ENCODE results near the gene HES3.

The HES3 gene

DNA sequence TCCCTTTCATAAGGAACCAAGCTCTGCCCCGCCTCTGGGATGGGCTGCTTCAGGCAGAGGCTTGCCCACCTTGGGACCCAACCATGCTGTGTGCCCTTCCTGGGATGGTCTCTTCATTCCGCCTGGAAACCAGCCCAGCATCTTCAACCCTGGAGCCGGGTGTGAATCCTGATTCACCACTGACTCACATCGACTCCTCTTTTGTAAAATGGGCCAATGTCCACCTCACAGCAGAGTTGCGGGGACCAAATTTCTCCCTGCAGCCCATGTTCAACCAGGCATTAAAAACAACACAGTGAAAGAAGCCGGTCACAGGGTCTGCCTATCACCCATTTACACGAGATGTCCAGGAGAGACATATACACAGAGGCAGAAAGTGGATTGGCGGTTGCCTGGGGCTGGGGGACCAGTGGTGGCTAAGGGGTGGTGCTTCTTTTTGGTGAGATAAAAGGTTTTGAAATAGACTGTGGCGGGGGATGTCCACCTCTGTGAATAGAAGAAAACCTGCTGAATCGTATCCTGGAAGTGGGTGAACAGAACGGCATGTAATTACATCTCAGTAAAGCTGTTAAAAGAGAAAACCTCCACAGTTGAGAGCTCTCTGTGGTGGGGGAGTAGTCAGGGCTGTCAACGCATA is 23.8 kb downstream of the HES3 start:
- no peak overlapping the region for H3K27ac ChIP-seq (ENCODE audit: low read depth, low read length)
- H3K4me3 ChIP-seq (ENCODE audit: low read depth, low read length) = no peak overlapping the region
- no peak overlapping the region for H3K9ac ChIP-seq (ENCODE audit: low read depth, low read length)
- no peaks in the 10 kb centered on the region for H3K36me3 ChIP-seq (ENCODE audit: control insufficient read depth, insufficient read depth, low read length)
- H3K4me1 ChIP-seq (ENCODE audit: control insufficient read depth, insufficient read depth, low read length) = no peaks in the 10 kb centered on the region
- H3K27me3 ChIP-seq (ENCODE audit: control insufficient read depth, insufficient read depth, low read length) = no peaks in the 10 kb centered on the region
- no peaks in the 10 kb centered on the region for H3K9me3 ChIP-seq (ENCODE audit: control insufficient read depth, insufficient read depth, low read length)

DNA sequence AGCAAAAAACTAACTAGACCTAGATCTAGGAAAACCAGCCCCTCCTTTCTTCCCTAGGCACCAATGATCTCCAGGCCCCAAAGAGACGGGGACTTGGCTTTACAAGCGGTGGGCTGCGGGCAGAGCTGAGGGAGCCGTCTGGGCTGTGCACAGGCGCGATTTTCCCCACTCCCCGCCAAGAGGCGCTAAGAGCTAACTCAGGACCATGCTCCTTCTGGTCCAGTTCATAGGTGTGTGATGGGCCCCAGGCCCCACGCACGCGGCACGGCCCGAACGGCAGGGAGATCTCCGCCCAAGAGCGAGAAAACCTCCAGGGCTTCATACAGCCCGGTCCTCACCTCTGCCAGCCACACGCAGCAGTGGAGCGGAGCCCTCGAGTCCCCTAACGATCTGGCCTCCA is 24.4 kb downstream of the HES3 start:
- Histone ChIP-seq H3K27me3 (ENCODE audit: control insufficient read depth, insufficient read depth, low read length) (no peaks in the 10 kb centered on the region), H3K9ac (ENCODE audit: low read depth, low read length) (no peak overlapping the region), H3K4me1 (ENCODE audit: control insufficient read depth, insufficient read depth, low read length) (0 out of 2 replicates have a peak, but pooled peaks cover under 1% of the 10 kb centered on the region), H3K4me3 (ENCODE audit: low read depth, low read length) (no peak overlapping the region), H3K9me3 (ENCODE audit: control insufficient read depth, insufficient read depth, low read length) (no peaks in the 10 kb centered on the region), H3K36me3 (ENCODE audit: control insufficient read depth, insufficient read depth, low read length) (no peaks in the 10 kb centered on the region), H3K27ac (ENCODE audit: low read depth, low read length) (no peak overlapping the region)

GRCh38 chr1:6269296-6269695 is 25.3 kb downstream of the HES3 start:
- Histone ChIP-seq H3K9me3 (ENCODE audit: control insufficient read depth, insufficient read depth, low read length) (no peaks in the 10 kb centered on the region), H3K36me3 (ENCODE audit: control insufficient read depth, insufficient read depth, low read length) (no peaks in the 10 kb centered on the region), H3K27me3 (ENCODE audit: control insufficient read depth, insufficient read depth, low read length) (no peaks in the 10 kb centered on the region), H3K27ac (ENCODE audit: low read depth, low read length) (no peak overlapping the region), H3K4me1 (ENCODE audit: control insufficient read depth, insufficient read depth, low read length) (0 out of 2 replicates have a peak, but pooled peaks cover 4% of the 10 kb centered on the region), H3K9ac (ENCODE audit: low read depth, low read length) (no peak overlapping the region), H3K4me3 (ENCODE audit: low read depth, low read length) (no peak overlapping the region)

- Histone ChIP-seq H3K4me3 (ENCODE audit: low read depth, low read length) (no peak overlapping the region), H3K9ac (ENCODE audit: low read depth, low read length) (no peak overlapping the region), H3K9me3 (ENCODE audit: control insufficient read depth, insufficient read depth, low read length) (no peaks in the 10 kb centered on the region), H3K27ac (ENCODE audit: low read depth, low read length) (no peak overlapping the region), H3K4me1 (ENCODE audit: control insufficient read depth, insufficient read depth, low read length) (0 out of 2 replicates have a peak, but pooled peaks cover 4% of the 10 kb centered on the region), H3K36me3 (ENCODE audit: control insufficient read depth, insufficient read depth, low read length) (peaks cover 2% of the 10 kb centered on the region; the same call in 1 of the 2 replicates), H3K27me3 (ENCODE audit: control insufficient read depth, insufficient read depth, low read length) (no peaks in the 10 kb centered on the region)
These were observed 25.9 kb downstream of the HES3 start for GRCh38 chr1:6269720-6270400.

- Histone ChIP-seq H3K9ac (ENCODE audit: low read depth, low read length) (no peak overlapping the region), H3K36me3 (ENCODE audit: control insufficient read depth, insufficient read depth, low read length) (peaks cover 2% of the 10 kb centered on the region; the same call in 1 of the 2 replicates), H3K27ac (ENCODE audit: low read depth, low read length) (no peak overlapping the region)
These were observed 26.4 kb downstream of the HES3 start for GRCh38 chr1:6270401-6270800.

GRCh38 chr1:6271006-6271405 is 27.0 kb downstream of the HES3 start:
- Histone ChIP-seq H3K27me3 (ENCODE audit: control insufficient read depth, insufficient read depth, low read length) (no peaks in the 10 kb centered on the region), H3K27ac (ENCODE audit: low read depth, low read length) (no peak overlapping the region), H3K9ac (ENCODE audit: low read depth, low read length) (no peak overlapping the region), H3K4me3 (ENCODE audit: low read depth, low read length) (no peak overlapping the region), H3K4me1 (ENCODE audit: control insufficient read depth, insufficient read depth, low read length) (peaks cover 4% of the 10 kb centered on the region; the same call in 1 of the 2 replicates), H3K9me3 (ENCODE audit: control insufficient read depth, insufficient read depth, low read length) (no peaks in the 10 kb centered on the region), H3K36me3 (ENCODE audit: control insufficient read depth, insufficient read depth, low read length) (peaks cover 2% of the 10 kb centered on the region; the same call in 1 of the 2 replicates)

More at GRCh38 chr1:6270401-6270800, 26.4 kb downstream of the HES3 start:
- no peak overlapping the region for H3K4me3 ChIP-seq (ENCODE audit: low read depth, low read length)
- H3K4me1 ChIP-seq (ENCODE audit: control insufficient read depth, insufficient read depth, low read length) = 0 out of 2 replicates have a peak, but pooled peaks cover 4% of the 10 kb centered on the region
- no peaks in the 10 kb centered on the region for H3K27me3 ChIP-seq (ENCODE audit: control insufficient read depth, insufficient read depth, low read length)
- H3K9me3 ChIP-seq (ENCODE audit: control insufficient read depth, insufficient read depth, low read length) = no peaks in the 10 kb centered on the region

DNA sequence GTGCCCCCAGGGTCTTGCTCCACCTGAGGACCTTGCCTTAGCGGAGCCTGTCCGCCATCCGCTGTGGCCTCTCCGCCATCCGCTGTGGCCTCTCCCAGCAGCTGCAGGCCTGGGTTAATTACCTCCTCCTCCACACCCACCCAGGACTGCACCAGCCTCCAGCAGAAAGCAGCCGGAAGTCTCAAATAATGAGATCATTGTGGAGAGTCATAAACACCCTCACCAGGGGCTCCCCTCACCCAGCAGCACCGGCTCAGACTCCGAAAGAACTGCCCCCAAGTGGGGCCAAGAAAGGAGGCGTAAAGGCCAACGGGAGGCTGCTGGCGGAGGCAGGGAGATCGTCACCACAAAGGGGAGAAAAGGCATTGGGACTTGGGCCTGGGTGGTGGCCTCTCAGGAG is 27.6 kb downstream of the HES3 start:
- Histone ChIP-seq H3K9me3 (ENCODE audit: control insufficient read depth, insufficient read depth, low read length) (no peaks in the 10 kb centered on the region), H3K27me3 (ENCODE audit: control insufficient read depth, insufficient read depth, low read length) (no peaks in the 10 kb centered on the region), H3K27ac (ENCODE audit: low read depth, low read length) (no peak overlapping the region), H3K36me3 (ENCODE audit: control insufficient read depth, insufficient read depth, low read length) (peaks cover 2% of the 10 kb centered on the region; the same call in 1 of the 2 replicates), H3K4me3 (ENCODE audit: low read depth, low read length) (no peak overlapping the region), H3K9ac (ENCODE audit: low read depth, low read length) (no peak overlapping the region), H3K4me1 (ENCODE audit: control insufficient read depth, insufficient read depth, low read length) (peaks cover 9% of the 10 kb centered on the region; the same call in 1 of the 2 replicates)

GRCh38 chr1:6272452-6272851 is 28.5 kb downstream of the HES3 start:
- H3K4me1 ChIP-seq (ENCODE audit: control insufficient read depth, insufficient read depth, low read length) = peaks cover 10% of the 10 kb centered on the region; the same call in 1 of the 2 replicates
- no peak overlapping the region for H3K27ac ChIP-seq (ENCODE audit: low read depth, low read length)
- no peak overlapping the region for H3K4me3 ChIP-seq (ENCODE audit: low read depth, low read length)
- no peak overlapping the region for H3K9ac ChIP-seq (ENCODE audit: low read depth, low read length)
- H3K36me3 ChIP-seq (ENCODE audit: control insufficient read depth, insufficient read depth, low read length) = peaks cover 2% of the 10 kb centered on the region; the same call in 1 of the 2 replicates
- no peaks in the 10 kb centered on the region for H3K9me3 ChIP-seq (ENCODE audit: control insufficient read depth, insufficient read depth, low read length)
- no peaks in the 10 kb centered on the region for H3K27me3 ChIP-seq (ENCODE audit: control insufficient read depth, insufficient read depth, low read length)

GRCh38 chr1:6272868-6273267 is 28.9 kb downstream of the HES3 start:
- peak overlapping the region; percentile 56 for H3K27ac ChIP-seq (ENCODE audit: low read depth, low read length)
- no peak overlapping the region for H3K9ac ChIP-seq (ENCODE audit: low read depth, low read length)
- peaks cover 10% of the 10 kb centered on the region; the same call in 1 of the 2 replicates for H3K4me1 ChIP-seq (ENCODE audit: control insufficient read depth, insufficient read depth, low read length)

DNA sequence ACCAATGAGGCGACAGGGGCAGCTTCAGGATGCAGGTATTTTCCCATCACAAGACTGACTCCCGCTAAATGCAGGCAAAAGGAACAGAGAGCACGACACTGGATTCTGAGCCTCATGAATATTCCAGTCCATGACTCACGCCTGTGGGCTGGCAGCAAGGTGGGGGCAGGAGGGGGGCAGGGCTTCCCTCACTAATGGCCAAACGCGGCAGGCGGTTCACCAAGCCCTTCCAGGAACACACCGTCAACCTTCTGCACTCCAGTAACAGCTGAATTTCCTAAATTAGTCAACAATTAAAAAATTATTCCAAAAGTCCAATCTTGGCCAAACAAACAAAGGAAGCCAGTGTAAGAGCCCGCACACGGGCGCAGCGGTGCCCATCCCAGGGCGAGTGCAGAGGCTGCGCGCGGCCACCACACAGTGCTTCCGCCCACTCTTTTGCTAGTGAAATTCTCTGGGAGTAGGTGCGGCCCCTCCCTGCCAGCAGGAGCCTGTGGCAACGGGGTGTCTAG is 29.5 kb downstream of the HES3 start:
- H3K27me3 ChIP-seq (ENCODE audit: control insufficient read depth, insufficient read depth, low read length) = no peaks in the 10 kb centered on the region
- peak overlapping the region; percentile 56 for H3K27ac ChIP-seq (ENCODE audit: low read depth, low read length)
- H3K36me3 ChIP-seq (ENCODE audit: control insufficient read depth, insufficient read depth, low read length) = peaks cover 2% of the 10 kb centered on the region; the same call in 1 of the 2 replicates
- H3K4me1 ChIP-seq (ENCODE audit: control insufficient read depth, insufficient read depth, low read length) = peaks cover 10% of the 10 kb centered on the region; the same call in 1 of the 2 replicates
- no peaks in the 10 kb centered on the region for H3K9me3 ChIP-seq (ENCODE audit: control insufficient read depth, insufficient read depth, low read length)
- H3K4me3 ChIP-seq (ENCODE audit: low read depth, low read length) = no peak overlapping the region
- no peak overlapping the region for H3K9ac ChIP-seq (ENCODE audit: low read depth, low read length)

More at GRCh38 chr1:6272868-6273267, 28.9 kb downstream of the HES3 start:
- no peaks in the 10 kb centered on the region for H3K9me3 ChIP-seq (ENCODE audit: control insufficient read depth, insufficient read depth, low read length)
- H3K36me3 ChIP-seq (ENCODE audit: control insufficient read depth, insufficient read depth, low read length) = peaks cover 2% of the 10 kb centered on the region; the same call in 1 of the 2 replicates
- H3K4me3 ChIP-seq (ENCODE audit: low read depth, low read length) = no peak overlapping the region
- no peaks in the 10 kb centered on the region for H3K27me3 ChIP-seq (ENCODE audit: control insufficient read depth, insufficient read depth, low read length)

- no peaks in the 10 kb centered on the region for H3K27me3 ChIP-seq (ENCODE audit: control insufficient read depth, insufficient read depth, low read length)
- no peaks in the 10 kb centered on the region for H3K9me3 ChIP-seq (ENCODE audit: control insufficient read depth, insufficient read depth, low read length)
- no peak overlapping the region for H3K4me3 ChIP-seq (ENCODE audit: low read depth, low read length)
- no peak overlapping the region for H3K27ac ChIP-seq (ENCODE audit: low read depth, low read length)
- H3K9ac ChIP-seq (ENCODE audit: low read depth, low read length) = no peak overlapping the region
- peaks cover 10% of the 10 kb centered on the region; the same call in 1 of the 2 replicates for H3K4me1 ChIP-seq (ENCODE audit: control insufficient read depth, insufficient read depth, low read length)
- peaks cover 2% of the 10 kb centered on the region; the same call in 1 of the 2 replicates for H3K36me3 ChIP-seq (ENCODE audit: control insufficient read depth, insufficient read depth, low read length)
These were observed 30.1 kb downstream of the HES3 start for GRCh38 chr1:6274102-6274501.
